GM12872 (cell line): ENCODE measurements around the gene MCUB.

Source experiments
- TF ChIP-seq, protein P1 (sequence below): IDR thresholded peaks from 3 replicates; pipeline ENCODE4 v1.5.1; 2011; ENCODE audit warnings: low read depth, mild to moderate bottlenecking, low read length, moderate library complexity; ENCODE audit not compliant: insufficient read depth

MCUB gene

DNA sequence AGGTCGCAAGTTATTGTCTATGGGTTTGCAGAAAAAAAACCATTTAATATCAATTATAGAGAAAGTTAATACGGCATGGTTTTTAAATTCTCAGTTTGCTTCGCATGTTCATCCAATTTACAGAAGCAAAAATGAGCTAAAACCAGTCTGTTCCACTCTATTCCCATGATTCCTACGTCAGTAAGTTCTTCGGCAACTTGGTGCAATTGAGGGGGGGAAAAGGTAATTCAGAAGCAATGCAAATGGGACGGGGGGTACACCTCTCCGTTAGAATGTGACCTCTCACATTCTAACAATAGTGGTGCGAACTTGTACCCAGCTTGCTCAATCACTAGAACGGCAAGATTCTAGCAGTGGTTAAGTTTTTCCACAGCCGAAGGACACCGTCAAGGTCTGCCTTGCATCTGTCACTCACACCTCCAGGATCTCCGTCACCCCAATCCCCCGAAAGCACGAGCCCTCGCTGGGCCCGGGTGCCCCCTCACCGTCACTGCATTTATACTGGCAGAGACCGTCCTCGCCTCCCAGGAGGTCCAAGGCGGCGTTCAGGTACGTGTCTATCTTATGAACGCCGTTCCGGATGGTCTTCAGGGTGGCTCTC, 169.2 kb downstream of the MCUB start:
- TF ChIP-seq, protein P1, sequence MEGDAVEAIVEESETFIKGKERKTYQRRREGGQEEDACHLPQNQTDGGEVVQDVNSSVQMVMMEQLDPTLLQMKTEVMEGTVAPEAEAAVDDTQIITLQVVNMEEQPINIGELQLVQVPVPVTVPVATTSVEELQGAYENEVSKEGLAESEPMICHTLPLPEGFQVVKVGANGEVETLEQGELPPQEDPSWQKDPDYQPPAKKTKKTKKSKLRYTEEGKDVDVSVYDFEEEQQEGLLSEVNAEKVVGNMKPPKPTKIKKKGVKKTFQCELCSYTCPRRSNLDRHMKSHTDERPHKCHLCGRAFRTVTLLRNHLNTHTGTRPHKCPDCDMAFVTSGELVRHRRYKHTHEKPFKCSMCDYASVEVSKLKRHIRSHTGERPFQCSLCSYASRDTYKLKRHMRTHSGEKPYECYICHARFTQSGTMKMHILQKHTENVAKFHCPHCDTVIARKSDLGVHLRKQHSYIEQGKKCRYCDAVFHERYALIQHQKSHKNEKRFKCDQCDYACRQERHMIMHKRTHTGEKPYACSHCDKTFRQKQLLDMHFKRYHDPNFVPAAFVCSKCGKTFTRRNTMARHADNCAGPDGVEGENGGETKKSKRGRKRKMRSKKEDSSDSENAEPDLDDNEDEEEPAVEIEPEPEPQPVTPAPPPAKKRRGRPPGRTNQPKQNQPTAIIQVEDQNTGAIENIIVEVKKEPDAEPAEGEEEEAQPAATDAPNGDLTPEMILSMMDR = no peak

DNA sequence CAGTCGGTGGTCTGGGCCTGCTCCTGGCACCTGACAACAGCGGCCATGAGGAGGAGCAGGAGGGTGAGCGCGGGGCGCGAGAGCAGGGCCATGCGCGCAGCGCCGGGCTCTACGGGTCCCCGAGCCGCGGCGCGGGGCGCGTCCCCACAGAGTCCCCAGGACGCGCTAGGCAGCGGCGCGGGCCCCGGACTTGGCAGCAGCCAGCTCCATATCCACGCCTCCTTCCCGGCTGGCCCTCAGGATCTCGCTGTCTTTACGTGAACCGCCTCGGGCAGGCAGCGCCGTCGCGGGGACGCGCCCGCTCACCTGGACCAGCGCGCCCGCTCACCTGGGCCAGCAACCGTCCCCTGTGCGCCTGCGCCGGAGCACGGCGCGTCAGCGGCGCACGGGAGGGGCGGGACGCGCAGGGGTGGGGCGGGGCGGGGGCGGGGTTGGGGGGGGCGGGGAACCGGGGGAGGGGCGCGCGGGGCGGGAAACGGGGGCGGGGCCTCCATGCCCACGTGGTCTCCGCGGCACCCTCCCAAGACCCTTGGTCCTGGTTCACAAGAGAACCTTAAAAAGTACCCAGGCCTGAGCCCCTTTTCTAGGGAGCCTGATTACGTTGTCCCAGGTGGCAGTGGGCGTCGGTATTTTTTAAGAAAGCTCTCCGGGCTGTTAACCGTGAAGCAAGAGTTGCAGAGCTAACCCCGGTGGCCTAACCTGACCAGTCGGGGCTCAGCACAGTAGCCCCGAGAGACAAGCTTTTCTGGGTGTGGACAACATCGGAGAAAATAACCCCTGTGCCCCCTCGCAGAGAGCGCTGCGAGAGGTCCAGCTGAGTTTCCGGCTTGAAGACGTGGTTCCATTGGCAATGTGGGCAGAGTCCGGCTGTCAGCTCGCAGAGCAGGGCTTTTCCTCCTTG, 169.9 kb downstream of the MCUB start, which contains the start of gene PLA2G12A:
Gene PLA2G12A (minus strand): TSS at position 353 of the 901 bp plus-strand sequence. CDS start 261 bp downstream, at position 92.
- TF ChIP-seq, protein P1 = no peak

DNA sequence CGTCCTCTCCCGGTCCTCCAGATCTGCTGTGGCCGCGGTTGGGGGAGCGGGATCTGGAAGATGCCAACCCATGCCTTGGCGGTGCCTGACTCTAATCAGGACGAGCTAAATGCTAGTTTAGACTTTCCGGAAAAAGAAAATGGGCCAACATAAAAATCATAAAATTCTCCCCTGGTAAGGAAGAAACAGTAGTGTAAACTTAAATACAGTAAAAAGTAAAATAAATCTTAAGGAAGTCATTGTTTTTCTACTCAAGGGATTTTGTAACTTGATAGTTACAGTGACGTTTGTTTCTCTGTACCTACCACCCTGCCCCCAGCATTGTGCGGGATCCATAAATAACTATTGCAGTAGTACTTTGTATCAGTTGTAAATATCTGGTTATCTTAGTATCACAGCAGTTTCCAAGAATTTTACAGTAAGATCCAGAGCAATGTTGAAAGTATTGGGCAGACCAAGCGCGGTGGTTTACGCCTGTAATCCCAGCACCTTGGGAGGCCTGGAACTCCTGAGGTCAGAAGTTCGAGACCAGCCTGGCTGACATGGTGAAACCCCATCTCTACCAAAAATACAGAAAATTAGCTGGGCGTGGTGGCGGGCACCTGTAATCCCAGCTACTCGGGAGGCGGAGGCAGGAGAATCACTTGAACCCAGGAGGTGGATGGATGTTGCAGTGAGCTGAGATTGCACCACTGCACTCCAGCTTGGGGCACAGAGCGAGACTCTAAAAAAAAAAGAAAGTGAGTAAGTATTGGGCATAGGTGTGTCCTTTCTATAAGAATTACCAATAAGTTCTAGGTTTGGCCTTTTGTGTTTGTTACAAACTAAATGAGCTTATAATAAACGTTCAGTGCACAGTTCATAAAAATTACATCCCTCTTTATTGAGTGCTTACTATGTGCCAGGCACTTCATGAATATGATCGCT, 170.8 kb downstream of the MCUB start:
- TF ChIP-seq, protein P1 = no peak

DNA sequence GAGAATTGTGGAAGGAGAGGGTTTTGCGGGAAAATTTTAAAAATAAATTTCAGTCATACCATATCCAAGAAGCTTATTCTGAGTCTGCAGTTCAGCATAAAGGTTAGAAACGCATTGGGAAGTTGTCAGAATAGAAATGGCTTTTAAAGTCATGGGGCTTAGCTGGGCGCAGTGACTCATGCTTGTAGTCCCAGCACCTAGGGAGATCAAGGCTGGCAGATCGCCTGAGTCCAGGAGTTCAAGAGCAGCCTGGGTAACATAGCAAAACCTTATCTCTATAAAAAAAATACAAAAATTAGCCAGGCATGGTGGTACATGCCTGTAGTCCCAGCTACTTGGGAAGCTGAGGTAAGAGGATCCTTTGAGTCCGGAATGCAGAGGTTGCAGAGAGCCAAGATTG, 173.7 kb downstream of the MCUB start:
- TF ChIP-seq, protein P1 = no peak

DNA sequence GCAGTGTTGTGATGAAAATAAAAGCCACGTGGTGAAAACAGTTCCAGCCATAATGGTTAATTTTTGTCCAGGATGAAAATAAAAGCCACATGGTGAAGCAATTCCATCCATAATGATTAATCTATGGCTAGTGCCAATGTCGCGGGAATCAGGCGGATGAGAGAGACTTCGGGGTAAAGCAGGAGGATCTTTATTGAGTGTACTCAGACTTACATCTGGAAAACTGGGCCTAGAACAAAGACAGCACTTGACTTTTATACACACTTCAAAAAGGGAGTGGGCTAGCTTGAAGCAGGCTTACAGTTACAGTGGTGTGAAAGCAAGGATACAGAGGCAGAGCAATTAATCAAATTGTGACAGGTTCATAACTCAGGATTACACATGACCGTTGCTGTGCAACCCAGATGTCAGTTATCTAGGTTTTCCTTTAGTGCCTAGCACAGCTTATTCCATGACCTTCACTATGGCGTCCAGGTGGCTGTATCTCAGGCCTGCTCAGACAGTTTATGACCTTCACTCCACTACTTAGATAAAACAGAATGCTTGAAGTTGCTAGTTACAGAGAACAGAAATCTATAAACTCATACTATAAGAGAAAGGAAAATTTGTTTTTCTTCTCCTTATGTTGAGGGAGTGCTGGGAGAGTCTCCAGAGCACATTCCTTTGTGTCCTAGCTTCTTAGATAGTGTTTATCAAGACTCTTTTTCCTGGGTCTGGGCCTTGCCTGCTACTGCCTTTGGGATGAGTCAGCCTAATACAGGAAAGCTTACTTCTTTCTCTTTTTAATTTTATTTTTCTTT, 175.7 kb downstream of the MCUB start:
- TF ChIP-seq, protein P1 = no peak
